Measurements from ENCODE around the gene KRTAP9-3.
"Not testable (repeated sequence)": the region's sequence is repeated elsewhere in the genome, so short reads cannot be mapped to it uniquely, and the experiment has no call there.

KRTAP9-3 gene

DNA sequence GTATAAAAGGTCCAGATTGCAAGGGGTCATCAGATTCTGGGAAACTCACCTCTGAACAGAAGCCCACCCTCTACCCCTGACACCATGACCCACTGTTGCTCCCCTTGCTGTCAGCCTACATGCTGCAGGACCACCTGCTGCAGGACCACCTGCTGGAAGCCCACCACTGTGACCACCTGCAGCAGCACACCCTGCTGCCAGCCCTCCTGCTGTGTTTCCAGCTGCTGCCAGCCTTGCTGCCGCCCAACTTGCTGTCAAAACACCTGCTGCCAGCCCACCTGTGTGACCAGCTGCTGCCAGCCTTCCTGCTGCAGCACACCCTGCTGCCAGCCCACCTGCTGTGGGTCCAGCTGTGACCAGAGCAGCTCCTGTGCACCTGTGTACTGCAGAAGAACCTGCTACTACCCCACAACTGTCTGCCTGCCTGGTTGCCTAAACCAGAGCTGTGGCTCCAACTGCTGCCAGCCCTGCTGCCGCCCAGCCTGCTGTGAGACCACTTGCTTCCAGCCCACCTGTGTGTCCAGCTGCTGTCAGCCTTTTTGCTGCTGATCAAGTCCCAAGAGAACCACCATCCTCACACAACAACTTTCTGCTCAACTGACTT, 17.5 kb downstream of the KRTAP9-3 start, which contains the start of gene KRTAP9-4:
Gene KRTAP9-4, plus strand, starts transcription at position 51 of the 604 bp plus-strand sequence. Its CDS starts 34 bp downstream, at position 85.
- in situ Hi-C loops (cut with HindIII; ENCODE audit: low sequenced_read_pairs): not testable (repeated sequence)

GRCh38 chr17:41251261-41251660, 19.0 kb downstream of the KRTAP9-3 start:
- in situ Hi-C loops (cut with HindIII; ENCODE audit: low sequenced_read_pairs): no loop called here

DNA sequence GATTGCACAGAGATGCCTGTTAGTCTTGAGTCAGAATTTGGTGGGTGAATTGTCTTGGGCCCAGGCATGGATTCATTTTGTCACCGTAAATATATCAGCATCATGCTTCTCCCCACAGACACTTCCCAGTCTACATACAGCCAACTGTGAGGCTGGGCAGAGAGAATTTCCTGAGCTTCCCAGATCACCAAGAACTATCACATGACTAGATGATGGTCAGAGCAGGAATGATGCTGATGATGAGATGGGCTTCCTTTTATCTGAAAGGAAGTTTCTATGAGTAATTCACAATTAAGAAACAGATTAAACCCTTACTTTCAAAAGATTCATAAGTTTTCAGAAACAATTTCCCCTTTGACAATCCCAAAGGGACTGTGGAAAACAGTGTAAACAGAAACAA, 22.6 kb downstream of the KRTAP9-3 start:
- in situ Hi-C loops (cut with HindIII; ENCODE audit: low sequenced_read_pairs): no loop called here

DNA sequence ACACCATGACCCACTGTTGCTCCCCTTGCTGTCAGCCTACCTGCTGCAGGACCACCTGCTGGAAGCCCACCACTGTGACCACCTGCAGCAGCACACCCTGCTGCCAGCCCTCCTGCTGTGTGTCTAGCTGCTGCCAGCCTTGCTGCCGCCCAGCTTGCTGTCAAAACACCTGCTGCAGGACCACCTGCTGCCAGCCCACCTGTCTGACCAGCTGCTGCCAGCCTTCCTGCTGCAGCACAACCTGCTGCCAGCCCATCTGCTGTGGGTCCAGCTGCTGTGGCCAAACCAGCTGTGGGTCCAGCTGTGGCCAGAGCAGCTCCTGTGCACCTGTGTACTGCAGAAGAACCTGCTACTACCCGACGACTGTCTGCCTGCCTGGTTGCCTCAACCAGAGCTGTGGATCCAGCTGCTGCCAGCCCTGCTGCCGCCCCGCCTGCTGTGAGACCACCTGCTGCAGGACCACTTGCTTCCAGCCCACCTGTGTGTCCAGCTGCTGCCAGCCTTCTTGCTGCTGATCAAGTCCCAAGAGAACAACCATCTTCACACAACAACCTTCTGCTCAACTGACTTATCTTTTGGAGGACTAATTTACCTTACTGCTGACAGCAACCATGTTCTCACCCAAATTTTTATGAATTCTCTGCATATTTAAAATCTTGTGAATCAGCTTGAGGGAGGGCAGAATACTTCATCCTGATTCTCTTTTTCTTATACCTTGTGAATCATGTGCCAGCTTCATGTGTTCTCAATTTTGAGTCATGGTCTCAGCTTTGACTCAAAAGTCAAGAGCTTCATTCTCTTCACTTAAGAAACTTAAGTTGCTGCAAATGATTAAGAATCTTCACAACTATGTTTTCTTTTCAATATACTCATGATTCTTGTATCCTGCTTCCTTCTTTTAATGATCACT, 23.4 kb downstream of the KRTAP9-3 start, which contains the start of gene KRTAP9-9:
Gene KRTAP9-9, plus strand, starts transcription at position 4 of the 910 bp plus-strand sequence.
- in situ Hi-C loops (cut with HindIII; ENCODE audit: low sequenced_read_pairs): not testable (repeated sequence)

DNA sequence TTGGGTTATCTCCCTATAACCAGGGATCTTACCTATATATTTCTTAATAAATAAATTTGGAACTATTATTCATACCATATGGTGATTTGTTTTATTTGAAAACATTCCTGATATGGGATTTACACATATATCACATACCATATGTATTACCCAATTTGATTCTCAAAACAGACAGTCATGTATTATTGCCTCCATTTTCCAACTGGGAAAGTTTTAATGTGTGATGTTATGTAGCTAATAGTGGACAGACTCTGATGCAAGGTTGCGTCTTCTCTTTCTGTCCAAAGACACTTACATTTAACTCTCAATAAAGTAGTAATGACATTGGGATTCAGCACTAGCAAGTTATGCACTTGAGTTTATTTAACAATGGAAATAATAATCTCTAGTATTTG, 24.0 kb downstream of the KRTAP9-3 start:
- in situ Hi-C loops (cut with HindIII; ENCODE audit: low sequenced_read_pairs): no loop called here

GRCh38 chr17:41258406-41258805, 26.2 kb downstream of the KRTAP9-3 start:
- in situ Hi-C loops (cut with HindIII; ENCODE audit: low sequenced_read_pairs): no loop called here

DNA sequence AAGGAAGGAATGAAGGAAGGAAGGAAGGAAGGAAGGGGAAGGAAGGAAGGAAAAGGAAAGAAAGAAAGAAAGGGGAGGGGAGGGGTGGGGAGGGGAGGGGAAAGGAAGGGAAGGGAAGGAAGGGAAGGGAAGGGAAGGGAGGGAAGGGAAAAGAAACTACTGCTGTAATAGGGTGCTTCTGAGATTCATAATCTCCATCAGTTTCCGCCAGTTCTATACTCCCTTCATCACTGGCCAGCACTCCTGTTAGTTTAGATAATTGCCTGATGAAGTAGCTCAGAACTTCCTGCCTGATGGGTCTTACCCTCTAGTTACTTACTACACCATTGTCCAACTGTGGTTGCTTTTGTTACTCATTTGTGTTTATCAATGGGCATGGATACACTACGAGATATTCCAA, 31.0 kb downstream of the KRTAP9-3 start:
- in situ Hi-C loops (cut with HindIII; ENCODE audit: low sequenced_read_pairs): no loop called here

DNA sequence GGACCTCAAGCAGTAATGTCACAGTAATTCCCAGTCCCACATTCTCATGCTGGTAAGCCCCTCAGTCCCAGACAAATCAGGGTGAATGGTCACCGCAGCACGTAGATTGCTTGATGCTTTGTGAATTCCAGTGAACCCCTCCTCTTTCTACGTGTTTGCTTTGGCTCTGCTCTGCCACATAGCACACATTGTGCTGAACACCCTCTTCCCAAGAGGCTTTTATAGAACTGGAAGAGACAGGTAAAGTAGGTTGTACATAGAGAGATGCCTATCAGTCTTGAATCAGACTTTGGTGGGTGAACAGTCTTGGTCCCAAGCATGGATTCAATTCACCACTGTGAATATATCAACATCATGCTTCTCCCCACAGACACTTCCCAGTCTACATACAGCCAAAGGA, 32.4 kb downstream of the KRTAP9-3 start:
- in situ Hi-C loops (cut with HindIII; ENCODE audit: low sequenced_read_pairs): no loop called here

DNA sequence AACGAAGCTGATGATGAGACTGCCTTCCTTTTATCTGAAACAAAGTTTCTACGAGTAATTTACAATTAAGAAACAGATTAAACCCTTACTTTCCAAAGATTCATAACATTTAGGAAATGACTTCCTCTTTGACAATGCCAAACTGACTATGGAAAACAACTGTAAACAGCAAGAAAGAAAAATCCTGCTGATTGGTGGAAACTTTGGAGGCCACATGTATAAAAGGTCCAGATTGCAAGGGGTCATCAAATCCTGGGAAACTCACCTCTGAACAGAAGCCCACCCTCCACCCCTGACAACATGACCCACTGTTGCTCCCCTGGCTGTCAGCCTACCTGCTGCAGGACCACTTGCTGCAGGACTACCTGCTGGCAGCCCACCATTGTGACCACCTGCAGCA, 32.8 kb downstream of the KRTAP9-3 start, which contains the start of gene KRTAP9-6:
Gene KRTAP9-6, plus strand, starts transcription at position 301 of the 400 bp plus-strand sequence. Its CDS starts 0 bp downstream, at position 301.
- in situ Hi-C loops (cut with HindIII; ENCODE audit: low sequenced_read_pairs): no loop called here

DNA sequence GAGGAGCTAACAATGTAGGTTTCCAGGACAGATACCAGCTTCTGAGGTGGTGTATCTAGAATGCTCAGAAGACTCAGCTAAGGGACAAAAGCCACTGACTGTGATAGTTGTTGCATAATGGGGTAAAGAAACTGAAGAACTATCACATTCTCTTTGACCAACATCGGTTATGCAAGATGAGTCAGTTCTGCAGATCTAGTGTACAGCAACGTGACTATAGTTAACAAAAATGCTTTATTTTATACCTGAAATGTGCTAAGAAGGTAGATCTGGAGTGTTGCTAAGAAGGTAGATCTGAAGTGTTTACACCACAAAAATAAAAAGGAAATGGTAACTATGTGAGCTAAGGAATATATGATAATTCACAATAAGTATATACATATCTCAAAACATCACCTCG, 35.5 kb downstream of the KRTAP9-3 start:
- in situ Hi-C loops (cut with HindIII; ENCODE audit: low sequenced_read_pairs): no loop called here

DNA sequence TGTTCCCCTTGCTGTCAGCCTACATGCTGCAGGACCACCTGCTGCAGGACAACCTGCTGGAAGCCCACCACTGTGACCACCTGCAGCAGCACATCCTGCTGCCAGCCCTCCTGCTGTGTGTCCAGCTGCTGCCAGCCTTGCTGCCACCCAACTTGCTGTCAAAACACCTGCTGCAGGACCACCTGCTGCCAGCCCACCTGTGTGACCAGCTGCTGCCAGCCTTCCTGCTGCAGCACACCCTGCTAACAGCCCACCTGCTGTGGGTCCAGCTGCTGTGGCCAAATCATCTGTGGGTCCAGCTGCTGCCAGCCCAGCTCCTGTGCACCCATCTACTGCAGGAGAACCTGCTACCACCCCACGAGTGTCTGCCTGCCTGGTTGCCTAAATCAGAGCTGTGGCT, 39.1 kb downstream of the KRTAP9-3 start:
- in situ Hi-C loops (cut with HindIII; ENCODE audit: low sequenced_read_pairs): not testable (repeated sequence)

- in situ Hi-C loops (cut with HindIII; ENCODE audit: low sequenced_read_pairs): no loop called here
Measured at GRCh38 chr17:41271858-41272257, 39.6 kb downstream of the KRTAP9-3 start.

DNA sequence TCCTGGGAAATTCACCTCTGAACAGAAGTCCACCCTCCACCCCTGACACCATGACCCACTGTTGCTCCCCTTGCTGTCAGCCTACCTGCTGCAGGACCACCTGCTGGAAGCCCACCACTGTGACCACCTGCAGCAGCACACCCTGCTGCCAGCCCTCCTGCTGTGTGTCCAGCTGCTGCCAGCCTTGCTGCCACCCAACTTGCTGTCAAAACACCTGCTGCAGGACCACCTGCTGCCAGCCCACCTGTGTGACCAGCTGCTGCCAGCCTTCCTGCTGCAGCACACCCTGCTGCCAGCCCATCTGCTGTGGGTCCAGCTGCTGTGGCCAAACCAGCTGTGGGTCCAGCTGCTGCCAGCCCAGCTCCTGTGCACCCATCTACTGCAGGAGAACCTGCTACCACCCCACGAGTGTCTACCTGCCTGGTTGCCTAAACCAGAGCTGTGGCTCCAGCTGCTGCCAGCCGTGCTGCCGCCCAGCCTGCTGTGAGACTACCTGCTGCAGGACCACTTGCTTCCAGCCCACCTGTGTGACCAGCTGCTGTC, 43.5 kb downstream of the KRTAP9-3 start, which contains the start of gene KRTAP9-7:
Gene KRTAP9-7, plus strand, starts transcription at position 51 of the 543 bp plus-strand sequence. Its CDS starts 0 bp downstream, at position 51.
- in situ Hi-C loops (cut with HindIII; ENCODE audit: low sequenced_read_pairs): not testable (repeated sequence)

DNA sequence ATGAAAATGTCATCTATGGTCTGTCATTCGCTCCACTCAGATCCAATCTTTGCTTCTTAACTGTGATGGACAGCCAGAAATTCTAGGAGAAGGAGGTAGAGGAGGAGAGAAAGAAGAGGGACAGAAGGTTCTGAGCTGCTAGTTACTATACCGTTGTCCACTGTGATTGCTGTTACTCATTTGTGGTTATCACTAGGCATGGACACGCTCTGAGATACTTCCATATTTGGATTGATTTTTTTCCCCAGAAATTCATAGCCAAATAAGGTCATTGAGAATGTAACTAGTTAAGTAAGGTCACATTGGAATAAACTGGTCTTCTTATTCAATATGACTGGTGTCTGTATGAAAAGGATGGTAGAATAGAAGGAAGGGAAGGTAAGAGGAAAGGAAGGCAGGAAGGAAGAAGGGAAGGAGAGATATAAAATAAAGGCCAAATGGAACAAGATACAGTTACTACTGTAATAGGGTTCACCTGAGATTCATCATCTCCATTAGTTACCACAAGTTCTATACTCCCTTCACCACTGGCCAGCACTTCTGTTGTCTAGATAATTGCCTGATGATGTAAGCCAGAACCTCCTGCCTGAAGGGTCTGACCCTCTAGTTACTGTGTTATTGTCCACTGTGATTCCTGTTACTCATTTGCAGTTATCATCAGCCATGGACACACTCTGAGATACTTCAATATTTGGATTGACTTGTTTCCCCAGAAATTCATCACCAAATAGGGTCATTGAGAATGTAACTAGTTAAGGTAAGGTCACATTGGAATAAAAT, 46.1 kb downstream of the KRTAP9-3 start:
- in situ Hi-C loops (cut with HindIII; ENCODE audit: low sequenced_read_pairs): no loop called here
